Peyer's patch (tissue), 4 donors: Measurements from ENCODE around the gene BPIFB1. TPM values are rescaled to one million over a fixed set of nuclear protein-coding genes. Genes with fewer than 3 reads are reported as not detected.

Experiments used
- DNase-seq, 3 donors: peaks; one replicate each; pipeline ENCODE4 v3.0.0-alpha.2; 2017 to 2019
- H3K27ac ChIP-seq, 4 donors: fragments of 200-600 bp; sonication (generic); one replicate each; pipeline ENCODE4 v1.5.1; 2016 to 2019
- H3K27me3 ChIP-seq, 2 donors: fragments of 200-600 bp; sonication (generic); one replicate each; pipeline ENCODE4 v1.5.1; 2019
- H3K36me3 ChIP-seq, 3 donors: fragments of 200-600 bp; sonication (generic); one replicate each; pipeline ENCODE4 v1.5.1; 2016 to 2019
- H3K4me1 ChIP-seq, 4 donors: fragments of 200-600 bp; sonication (generic); one replicate each; pipeline ENCODE4 v1.5.1; 2016 to 2019
- H3K4me3 ChIP-seq, 4 donors: fragments of 200-600 bp; sonication (generic); 1 replicate in 3 of 4; 2 replicates in 1 of 4; pipeline ENCODE4 v1.5.1; 2016 to 2019; ENCODE audit warnings: mild to moderate bottlenecking in 1 of 4
- H3K9me3 ChIP-seq, 4 donors: fragments of 200-600 bp; sonication (generic); one replicate each; pipeline ENCODE4 v1.5.1; 2016 to 2019; ENCODE audit warnings: mild to moderate bottlenecking in 1 of 4
- POLR2A ChIP-seq, 2 donors: fragments of 450-650 bp; IDR thresholded peaks; one replicate each; pipeline ENCODE4 v1.5.1; 2017; ENCODE audit warnings: antibody characterized with exemption in 2 of 2, mild to moderate bottlenecking in 2 of 2, moderate library complexity in 2 of 2
- total RNA-seq, 4 donors: library from RNA; depleted of rRNA; stranded (reverse); fragments of >200 nt; gene quantifications; one replicate each; pipeline ENCODE4 v1.1.0, GENCODE V29; 2016
- TF ChIP-seq, protein P1 (sequence below), 6 experiments: fragments of 450-650 bp in 4 of 6; fragments of 200-600 bp in 2 of 6; sonication (generic) in 1 of 6; IDR thresholded peaks; one replicate each; pipeline ENCODE4 v1.5.1; 2017 to 2019; ENCODE audit warnings: antibody characterized with exemption in 6 of 6, mild to moderate bottlenecking in 3 of 6, moderate library complexity in 1 of 6

BPIFB1 gene
- total RNA-seq, 4 donors from 2014 or later, result not detected

DNA sequence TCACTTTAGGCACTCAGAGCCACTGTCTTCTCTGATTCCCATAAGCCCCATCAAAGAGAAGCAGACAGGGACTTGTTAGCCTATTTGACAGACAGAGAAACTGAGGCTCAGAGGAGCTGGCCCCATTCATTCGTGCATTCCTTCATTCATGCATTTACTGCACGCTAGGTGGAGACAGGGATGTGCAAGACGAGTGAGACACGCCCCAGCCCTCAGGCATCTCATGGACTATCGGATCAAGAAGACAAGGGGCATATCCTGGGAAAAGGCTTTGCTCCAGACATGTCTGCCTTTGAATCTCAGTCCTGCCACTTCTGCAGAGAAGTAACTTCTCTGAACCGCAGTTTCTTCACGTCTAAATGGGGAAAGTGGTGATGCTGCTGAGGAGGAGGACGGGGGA lies 54.1 kb downstream of the BPIFB1 start:
- DNase-seq, result no peak
- Histone ChIP-seq H3K4me1 (no peaks in the 10 kb centered on the region), H3K9me3 (no peaks in the 10 kb centered on the region), H3K36me3 (no peaks in the 10 kb centered on the region), H3K27ac (no peak overlapping the region), H3K4me3 (no peak overlapping the region), H3K27me3 (no peaks in the 10 kb centered on the region)
- TF ChIP-seq, protein P1, sequence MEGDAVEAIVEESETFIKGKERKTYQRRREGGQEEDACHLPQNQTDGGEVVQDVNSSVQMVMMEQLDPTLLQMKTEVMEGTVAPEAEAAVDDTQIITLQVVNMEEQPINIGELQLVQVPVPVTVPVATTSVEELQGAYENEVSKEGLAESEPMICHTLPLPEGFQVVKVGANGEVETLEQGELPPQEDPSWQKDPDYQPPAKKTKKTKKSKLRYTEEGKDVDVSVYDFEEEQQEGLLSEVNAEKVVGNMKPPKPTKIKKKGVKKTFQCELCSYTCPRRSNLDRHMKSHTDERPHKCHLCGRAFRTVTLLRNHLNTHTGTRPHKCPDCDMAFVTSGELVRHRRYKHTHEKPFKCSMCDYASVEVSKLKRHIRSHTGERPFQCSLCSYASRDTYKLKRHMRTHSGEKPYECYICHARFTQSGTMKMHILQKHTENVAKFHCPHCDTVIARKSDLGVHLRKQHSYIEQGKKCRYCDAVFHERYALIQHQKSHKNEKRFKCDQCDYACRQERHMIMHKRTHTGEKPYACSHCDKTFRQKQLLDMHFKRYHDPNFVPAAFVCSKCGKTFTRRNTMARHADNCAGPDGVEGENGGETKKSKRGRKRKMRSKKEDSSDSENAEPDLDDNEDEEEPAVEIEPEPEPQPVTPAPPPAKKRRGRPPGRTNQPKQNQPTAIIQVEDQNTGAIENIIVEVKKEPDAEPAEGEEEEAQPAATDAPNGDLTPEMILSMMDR (IDR thresholded peaks at IDR 0.05), result no peak
- TF ChIP-seq POLR2A (IDR thresholded peaks at IDR 0.05), result no peak

GRCh38 chr20:33337531-33338165 lies 54.6 kb downstream of the BPIFB1 start:
- no peak overlapping the region for H3K27ac ChIP-seq
- H3K36me3 ChIP-seq, result no peaks in the 10 kb centered on the region
- no peak overlapping the region for H3K4me3 ChIP-seq
- no peaks in the 10 kb centered on the region for H3K27me3 ChIP-seq
- H3K9me3 ChIP-seq, result no peaks in the 10 kb centered on the region
- no peaks in the 10 kb centered on the region for H3K4me1 ChIP-seq
- DNase-seq, result no peak
- no peak for TF ChIP-seq POLR2A (IDR thresholded peaks at IDR 0.05)
- TF ChIP-seq, protein P1 (IDR thresholded peaks at IDR 0.05), result no peak

DNA sequence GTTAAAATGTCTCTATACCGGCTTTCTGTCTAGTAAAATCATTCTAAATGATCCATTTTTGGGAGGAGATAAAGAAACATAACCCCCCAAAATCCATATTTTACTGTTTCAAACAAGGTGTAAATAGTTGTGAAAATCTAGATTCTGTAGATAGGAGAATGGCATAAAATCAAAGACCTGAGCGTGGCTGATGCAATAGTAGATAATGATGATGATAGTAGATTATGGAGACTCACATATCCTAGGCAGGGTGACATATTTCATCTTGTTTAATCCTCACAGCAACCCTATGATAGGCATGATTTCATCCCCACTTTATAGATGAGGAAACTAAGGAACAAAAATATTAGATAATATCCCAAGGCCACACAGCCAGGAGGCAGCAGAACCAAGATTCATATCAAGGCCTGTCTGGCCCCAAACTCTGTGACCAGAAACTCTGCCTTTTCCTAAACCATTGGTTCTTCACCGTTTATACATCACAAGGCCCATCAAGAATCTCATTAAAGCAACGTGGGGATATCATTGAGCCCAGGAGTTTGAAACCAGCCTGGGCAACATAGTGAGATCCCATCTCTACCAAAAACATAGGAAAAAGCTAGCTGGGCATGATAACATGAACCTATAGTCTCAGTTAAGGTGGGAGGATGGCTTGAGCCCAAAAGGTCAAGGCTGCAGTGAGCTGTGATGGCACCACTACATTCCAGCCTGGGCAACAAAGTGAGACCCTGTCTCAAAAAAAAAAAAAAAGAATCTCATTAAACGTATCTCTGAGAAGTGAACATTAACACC lies 55.6 kb downstream of the BPIFB1 start:
- H3K36me3 ChIP-seq, result no peaks in the 10 kb centered on the region
- no peaks in the 10 kb centered on the region for H3K27me3 ChIP-seq
- TF ChIP-seq, protein P1 (IDR thresholded peaks at IDR 0.05), result no peak
- TF ChIP-seq POLR2A (IDR thresholded peaks at IDR 0.05), result no peak
- H3K4me3 ChIP-seq, result no peak overlapping the region
- no peak overlapping the region for H3K27ac ChIP-seq
- no peaks in the 10 kb centered on the region for H3K4me1 ChIP-seq
- no peaks in the 10 kb centered on the region for H3K9me3 ChIP-seq
- DNase-seq, result no peak

GRCh38 chr20:33339515-33340058 lies 56.6 kb downstream of the BPIFB1 start:
- no peaks in the 10 kb centered on the region for H3K27me3 ChIP-seq
- H3K27ac ChIP-seq, result no peak overlapping the region
- H3K9me3 ChIP-seq, result no peaks in the 10 kb centered on the region
- no peak for DNase-seq
- TF ChIP-seq, protein P1 (IDR thresholded peaks at IDR 0.05), result no peak
- no peak for TF ChIP-seq POLR2A (IDR thresholded peaks at IDR 0.05)
- H3K4me3 ChIP-seq, result no peak overlapping the region
- no peaks in the 10 kb centered on the region for H3K36me3 ChIP-seq
- no peaks in the 10 kb centered on the region for H3K4me1 ChIP-seq

- no peak for DNase-seq
- H3K9me3 ChIP-seq, result no peaks in the 10 kb centered on the region
- TF ChIP-seq, protein P1 (IDR thresholded peaks at IDR 0.05), result no peak
- TF ChIP-seq POLR2A (IDR thresholded peaks at IDR 0.05), result no peak
- no peaks in the 10 kb centered on the region for H3K27me3 ChIP-seq
- no peaks in the 10 kb centered on the region for H3K4me1 ChIP-seq
- no peak overlapping the region for H3K27ac ChIP-seq
- no peak overlapping the region for H3K4me3 ChIP-seq
- no peaks in the 10 kb centered on the region for H3K36me3 ChIP-seq
Observed at GRCh38 chr20:33343521-33343920, 60.5 kb downstream of the BPIFB1 start.
